Left lung (tissue), 10 donors: ENCODE measurements around the gene LONP2. TPM values are rescaled to one million over a fixed set of nuclear protein-coding genes. Genes with fewer than 3 reads are reported as not detected.

Experiments
- ATAC-seq: fragments of 200-7000 bp; cut with Tn5 transposase; one replicate; pipeline ENCODE4 v1.9.1; 2020; ENCODE audit warnings: moderate library complexity
- DNase-seq, 4 donors: peaks; one replicate each; pipeline ENCODE4 v3.0.0-alpha.2; 2013 to 2020
- H3K27ac ChIP-seq, 2 donors: fragments of 200-600 bp; sonication (generic) in 1 of 2; one replicate each; pipeline versions ENCODE4 v1.5.0 to v1.8.0; 2020 to 2021
- H3K27me3 ChIP-seq, 2 donors: fragments of 200-600 bp; sonication (generic) in 1 of 2; one replicate each; pipeline versions ENCODE4 v1.5.0 to v1.8.0; 2020 to 2021
- H3K36me3 ChIP-seq, 2 donors: fragments of 200-600 bp; sonication (generic) in 1 of 2; one replicate each; pipeline versions ENCODE4 v1.5.0 to v1.8.0; 2020 to 2021
- H3K4me1 ChIP-seq, 2 donors: fragments of 200-600 bp; one replicate each; pipeline ENCODE4 v1.8.0; 2021
- H3K4me3 ChIP-seq, 2 donors: fragments of 200-600 bp; sonication (generic) in 1 of 2; one replicate each; pipeline versions ENCODE4 v1.5.0 to v1.8.0; 2020 to 2021; ENCODE audit warnings: mild to moderate bottlenecking in 1 of 2
- H3K9me3 ChIP-seq, 2 donors: fragments of 200-600 bp; sonication (generic) in 1 of 2; one replicate each; pipeline versions ENCODE4 v1.5.0 to v1.8.0; 2020 to 2021
- intact Hi-C, 2 donors: fragments of 100-400 bp; cut with DNase I; formaldehyde crosslinking; loops; one replicate each; pipeline versions ENCODE4 v1.11.2 to v1.14.2; 2022
- polyA plus RNA-seq, 6 donors: library from polyadenylated mRNA; unstranded; fragments of 120-200 nt; gene quantifications; one replicate each; pipeline ENCODE4 v1.2.1, GENCODE V29; 2013; ENCODE audit not compliant: insufficient read length in 6 of 6
- total RNA-seq, 2 donors: library from RNA; stranded (reverse); fragmentation: NEBNext Ultra II Directional; extraction: Animal tissue kit (Norgen Biotek cat#: 25700); gene quantifications; one replicate each; pipeline ENCODE4 v1.2.1, GENCODE V29; 2021
- TF ChIP-seq, protein P1 (sequence below), 2 donors: fragments of 200-600 bp; sonication (generic) in 1 of 2; IDR thresholded peaks; one replicate each; pipeline versions ENCODE4 v1.5.0 to v1.8.0; 2021; ENCODE audit warnings: antibody characterized with exemption in 2 of 2
- donor health status: DM: no; HTN: yes; CAD: no.
- donor health status: DM: no; HTN: no; CAD: no.

Gene LONP2
- total and polyA plus RNA-seq, 8 donors, result 63.2 to 89.2 (median 75.4) TPM

DNA sequence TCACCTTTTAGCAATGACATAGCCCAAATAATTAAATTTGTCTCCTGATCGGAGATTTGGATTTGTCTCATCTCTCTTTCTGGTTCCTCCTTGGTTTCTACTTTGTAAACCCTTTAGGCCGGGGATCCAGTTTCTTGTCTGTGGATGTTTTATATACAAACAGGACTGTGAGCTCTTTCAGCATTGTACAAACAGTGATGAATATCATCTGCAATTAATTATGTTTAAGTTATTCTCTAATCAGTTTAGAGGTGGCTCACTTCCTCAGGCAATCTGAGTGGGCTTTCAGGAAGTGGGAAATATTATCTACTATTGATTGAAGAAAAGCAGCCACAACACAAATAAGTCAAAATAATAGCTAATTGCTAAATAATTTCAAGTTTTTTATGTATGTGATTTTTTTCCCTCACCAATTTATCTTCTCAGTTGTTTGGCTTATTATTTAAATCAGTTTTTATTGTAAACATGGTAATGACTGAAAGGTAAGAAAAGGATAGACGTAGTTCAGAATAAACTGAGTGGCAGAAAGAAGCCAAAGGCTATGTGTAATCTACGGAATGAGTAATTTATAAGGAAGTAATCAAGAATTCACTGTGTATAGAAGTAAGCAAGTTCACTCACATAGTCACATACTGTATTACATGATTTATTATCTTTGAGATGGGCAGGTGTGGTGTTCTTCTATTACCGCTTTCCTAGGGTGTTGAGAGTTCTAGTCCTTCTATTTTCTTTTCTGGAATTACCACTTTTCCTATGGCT, 6.6 kb downstream of the LONP2 start:
- Histone ChIP-seq H3K36me3 (peaks cover 0 to 36% of the 10 kb centered on the region in 2 donors), H3K9me3 (no peaks in the 10 kb centered on the region), H3K4me3 (no peak overlapping the region), H3K4me1 (peaks cover 16 to 25% of the 10 kb centered on the region in 2 donors), H3K27ac (no peak overlapping the region), H3K27me3 (no peaks in the 10 kb centered on the region)
- ATAC-seq, result no peak
- DNase-seq, result no peak
- intact Hi-C loops, result no loop called here
- TF ChIP-seq, protein P1, sequence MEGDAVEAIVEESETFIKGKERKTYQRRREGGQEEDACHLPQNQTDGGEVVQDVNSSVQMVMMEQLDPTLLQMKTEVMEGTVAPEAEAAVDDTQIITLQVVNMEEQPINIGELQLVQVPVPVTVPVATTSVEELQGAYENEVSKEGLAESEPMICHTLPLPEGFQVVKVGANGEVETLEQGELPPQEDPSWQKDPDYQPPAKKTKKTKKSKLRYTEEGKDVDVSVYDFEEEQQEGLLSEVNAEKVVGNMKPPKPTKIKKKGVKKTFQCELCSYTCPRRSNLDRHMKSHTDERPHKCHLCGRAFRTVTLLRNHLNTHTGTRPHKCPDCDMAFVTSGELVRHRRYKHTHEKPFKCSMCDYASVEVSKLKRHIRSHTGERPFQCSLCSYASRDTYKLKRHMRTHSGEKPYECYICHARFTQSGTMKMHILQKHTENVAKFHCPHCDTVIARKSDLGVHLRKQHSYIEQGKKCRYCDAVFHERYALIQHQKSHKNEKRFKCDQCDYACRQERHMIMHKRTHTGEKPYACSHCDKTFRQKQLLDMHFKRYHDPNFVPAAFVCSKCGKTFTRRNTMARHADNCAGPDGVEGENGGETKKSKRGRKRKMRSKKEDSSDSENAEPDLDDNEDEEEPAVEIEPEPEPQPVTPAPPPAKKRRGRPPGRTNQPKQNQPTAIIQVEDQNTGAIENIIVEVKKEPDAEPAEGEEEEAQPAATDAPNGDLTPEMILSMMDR (IDR thresholded peaks at IDR 0.05), result no peak

DNA sequence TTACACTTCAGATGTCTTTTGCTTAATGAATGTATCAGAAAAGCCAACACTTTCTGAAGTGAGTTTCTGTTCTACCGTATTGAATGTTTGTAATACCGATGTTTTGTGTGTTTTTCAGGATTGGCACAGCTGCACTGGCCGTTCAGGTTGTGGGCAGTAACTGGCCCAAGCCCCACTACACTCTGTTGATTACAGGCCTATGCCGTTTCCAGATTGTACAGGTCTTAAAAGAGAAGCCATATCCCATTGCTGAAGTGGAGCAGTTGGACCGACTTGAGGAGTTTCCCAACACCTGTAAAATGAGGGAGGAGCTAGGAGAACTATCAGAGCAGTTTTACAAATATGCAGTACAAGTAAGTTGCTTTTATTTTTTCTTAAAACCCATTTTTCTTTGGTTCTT, 7.9 kb downstream of the LONP2 start:
- TF ChIP-seq, protein P1 (IDR thresholded peaks at IDR 0.05), result no peak
- peaks cover 6 to 12% of the 10 kb centered on the region in 2 donors for H3K4me1 ChIP-seq
- no peaks in the 10 kb centered on the region for H3K27me3 ChIP-seq
- intact Hi-C loops, result no loop called here
- DNase-seq (no peak), ATAC-seq (peak; percentile 81)
- no peak overlapping the region for H3K4me3 ChIP-seq
- H3K9me3 ChIP-seq, result no peaks in the 10 kb centered on the region
- no peak overlapping the region for H3K27ac ChIP-seq
- peaks cover 0 to 43% of the 10 kb centered on the region in 2 donors for H3K36me3 ChIP-seq

DNA sequence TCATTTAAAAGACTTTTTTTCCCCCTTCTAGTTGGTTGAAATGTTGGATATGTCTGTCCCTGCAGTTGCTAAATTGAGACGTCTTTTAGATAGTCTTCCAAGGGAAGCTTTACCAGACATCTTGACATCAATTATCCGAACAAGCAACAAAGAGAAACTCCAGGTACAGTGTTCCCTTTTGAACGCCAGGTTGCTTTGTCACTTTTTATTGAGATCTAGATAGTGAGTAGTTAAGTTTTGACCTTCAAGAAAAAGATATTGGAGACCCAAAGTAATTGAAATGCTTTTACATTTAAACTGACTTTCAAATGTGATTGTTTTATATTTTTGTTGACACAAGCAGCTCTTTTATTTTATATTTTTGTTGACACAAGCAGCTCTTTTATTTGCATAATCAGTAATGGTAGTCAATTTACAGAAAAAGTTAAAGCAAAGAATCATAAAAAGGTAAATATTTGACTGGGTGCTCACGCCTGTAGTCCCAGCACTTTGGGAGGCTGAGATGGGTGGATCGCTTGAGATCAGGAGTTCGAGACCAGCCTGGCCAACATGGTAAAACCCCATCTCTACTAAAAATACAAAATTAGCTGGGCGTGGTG, 12.6 kb downstream of the LONP2 start:
- H3K9me3 ChIP-seq, result no peaks in the 10 kb centered on the region

DNA sequence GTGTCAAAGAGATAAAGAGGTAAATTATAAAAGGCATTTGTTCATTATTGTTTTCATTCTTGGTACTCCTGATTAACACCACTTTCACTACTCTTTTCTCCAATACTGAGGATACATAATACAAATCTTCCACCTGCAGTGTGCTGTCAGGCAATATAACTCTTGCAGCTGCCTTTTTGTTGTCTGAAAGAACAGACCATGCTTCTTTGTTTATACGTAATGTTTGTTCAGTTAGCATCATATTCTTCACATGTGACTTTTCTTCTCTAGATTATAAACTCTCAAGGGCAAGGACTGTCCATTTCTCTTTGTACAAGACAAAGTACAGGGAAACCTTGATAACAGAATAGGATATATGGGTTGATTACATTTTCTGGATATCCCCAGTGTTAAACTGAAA, 17.5 kb downstream of the LONP2 start:
- DNase-seq, result no peak
- no peaks in the 10 kb centered on the region for H3K27me3 ChIP-seq
- ATAC-seq, result no peak
- no peaks in the 10 kb centered on the region for H3K9me3 ChIP-seq
- TF ChIP-seq, protein P1 (IDR thresholded peaks at IDR 0.05), result no peak
- peaks cover 0 to 90% of the 10 kb centered on the region in 2 donors for H3K36me3 ChIP-seq
- H3K27ac ChIP-seq, result no peak overlapping the region
- no peaks in the 10 kb centered on the region for H3K4me1 ChIP-seq
- no peak overlapping the region for H3K4me3 ChIP-seq
- intact Hi-C loops, result no loop called here

More for the DNA sequence above, 12.6 kb downstream of the LONP2 start:
- TF ChIP-seq, protein P1 (IDR thresholded peaks at IDR 0.05), result no peak
- no peak for DNase-seq
- Histone ChIP-seq H3K27me3 (no peaks in the 10 kb centered on the region), H3K4me1 (peaks cover 0 to 3% of the 10 kb centered on the region in 2 donors), H3K4me3 (no peak overlapping the region), H3K27ac (no peak overlapping the region), H3K36me3 (peaks cover 0 to 89% of the 10 kb centered on the region in 2 donors)
- no peak for ATAC-seq
- intact Hi-C loops, result no loop called here

DNA sequence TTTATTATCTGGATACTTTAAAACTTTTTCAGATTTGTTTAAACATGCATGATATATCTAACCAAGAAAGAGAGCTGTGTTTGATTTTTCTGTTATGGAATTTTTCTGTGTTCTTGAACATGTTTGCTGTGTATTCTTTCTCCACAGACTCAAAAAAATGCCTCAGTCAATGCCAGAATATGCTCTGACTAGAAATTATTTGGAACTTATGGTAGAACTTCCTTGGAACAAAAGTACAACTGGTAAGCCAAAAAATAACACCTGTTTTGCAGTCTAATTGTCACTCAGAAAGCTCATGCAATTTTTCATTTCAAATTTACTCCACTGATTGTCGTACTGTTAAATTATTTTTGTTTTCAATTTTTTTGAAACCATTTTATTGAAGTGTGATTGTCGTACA, 18.5 kb downstream of the LONP2 start:
- peaks cover 0 to 80% of the 10 kb centered on the region in 2 donors for H3K36me3 ChIP-seq
- intact Hi-C loops, result no loop called here
- no peak for DNase-seq
- no peak overlapping the region for H3K27ac ChIP-seq
- no peaks in the 10 kb centered on the region for H3K27me3 ChIP-seq
- no peaks in the 10 kb centered on the region for H3K9me3 ChIP-seq
- no peaks in the 10 kb centered on the region for H3K4me1 ChIP-seq
- no peak for ATAC-seq
- TF ChIP-seq, protein P1 (IDR thresholded peaks at IDR 0.05), result no peak
- H3K4me3 ChIP-seq, result no peak overlapping the region
